SK-N-SH (cell line): ENCODE measurements around the gene SMCO2. TPM values are rescaled to one million over a fixed set of nuclear protein-coding genes. Genes with fewer than 3 reads are reported as not detected.

Source experiments
- CTCF ChIA-PET: fragments of 300-600, 350-600 bp; formaldehyde crosslinking; extraction: SDS; loops from one replicate; lab custom pipeline; 2021; lab: Yijun Ruan, JAX
- POLR2A ChIA-PET: fragments of 350-600 bp; sonication (Branson Sonifier 250); formaldehyde crosslinking; extraction: SDS; loops from one replicate; lab custom pipeline; 2020; ENCODE audit warnings: antibody characterized with exemption, inconsistent platforms; lab: Yijun Ruan, JAX
- DNase-seq: peaks from one replicate; pipeline ENCODE4 v3.0.0; 2012
- H2AFZ ChIP-seq: fragments of 200-600 bp; sonication (generic); 2 replicates; pipeline ENCODE4 v1.8.1; 2016; ENCODE audit warnings: antibody characterized with exemption, mild to moderate bottlenecking, low read depth
- H3F3A ChIP-seq: fragments of 200-600 bp; sonication (generic); replicated peaks from 2 replicates; pipeline ENCODE3; 2016; ENCODE audit warnings: antibody characterized with exemption, mild to moderate bottlenecking; ENCODE audit not compliant: insufficient read depth
- H3K27ac ChIP-seq, 2 experiments: fragments of 200-500 bp in 1 of 2; fragments of 200-600 bp in 1 of 2; sonication (Bioruptor generic) in 1 of 2; sonication (generic), shearing (Covaris generic) in 1 of 2; 2 replicates each; pipeline versions ENCODE4 v1.5.1 to v1.6.1; 2014 to 2016; ENCODE audit warnings: low read depth in 2 of 2, inconsistent platforms in 1 of 2, low read length in 1 of 2, mild to moderate bottlenecking in 1 of 2, mixed read lengths in 1 of 2
- H3K27me3 ChIP-seq: fragments of 200-600 bp; sonication (generic), shearing (Covaris generic); 2 replicates; pipeline ENCODE4 v1.6.1; 2016; ENCODE audit warnings: mixed run types; ENCODE audit not compliant: insufficient read depth
- H3K36me3 ChIP-seq, 2 experiments: fragments of 200-500 bp in 1 of 2; fragments of 200-600 bp in 1 of 2; sonication (Bioruptor generic) in 1 of 2; sonication (generic) in 1 of 2; replicated peaks in 1 of 2; 2 replicates each; pipeline versions ENCODE3 to v1.5.1; 2014 to 2016; ENCODE audit warnings: low read length in 1 of 2, mild to moderate bottlenecking in 1 of 2; ENCODE audit not compliant: insufficient read depth in 2 of 2, control insufficient read depth in 1 of 2
- H3K4me1 ChIP-seq, 2 experiments: fragments of 200-500 bp in 1 of 2; fragments of 200-600 bp in 1 of 2; sonication (Bioruptor generic) in 1 of 2; sonication (generic), shearing (Covaris generic) in 1 of 2; 2 replicates each; pipeline versions ENCODE4 v1.5.1 to v1.6.1; 2014 to 2016; ENCODE audit warnings: low read depth in 1 of 2, low read length in 1 of 2, mixed run types in 1 of 2; ENCODE audit not compliant: insufficient read depth in 2 of 2, control insufficient read depth in 1 of 2
- H3K4me2 ChIP-seq: fragments of 200-600 bp; sonication (generic), shearing (Covaris generic); 2 replicates; pipeline ENCODE4 v1.6.1; 2017; ENCODE audit warnings: mixed run types
- H3K4me3 ChIP-seq, 2 experiments: fragments of 200-500 bp in 1 of 2; fragments of 200-600 bp in 1 of 2; sonication (Bioruptor generic) in 1 of 2; sonication (generic), shearing (Covaris generic) in 1 of 2; 2 replicates each; pipeline versions ENCODE4 v1.5.1 to v1.8.1; 2014 to 2016; ENCODE audit warnings: low read depth in 2 of 2, inconsistent platforms in 1 of 2, low read length in 1 of 2, mild to moderate bottlenecking in 1 of 2, mixed read lengths in 1 of 2, moderate library complexity in 1 of 2
- H3K79me2 ChIP-seq: fragments of 200-600 bp; sonication (generic); 2 replicates; pipeline ENCODE4 v1.8.1; 2017; ENCODE audit warnings: mild to moderate bottlenecking; ENCODE audit not compliant: insufficient read depth
- H3K9ac ChIP-seq: fragments of 200-600 bp; sonication (generic); 2 replicates; pipeline ENCODE4 v1.6.1; 2017; ENCODE audit warnings: mixed run types
- H3K9me2 ChIP-seq: fragments of 200-600 bp; sonication (generic); 2 replicates; pipeline ENCODE4 v1.6.1; 2017; ENCODE audit warnings: mixed run types
- H3K9me3 ChIP-seq: fragments of 200-600 bp; sonication (generic); 2 replicates; pipeline ENCODE4 v1.6.1; 2017; ENCODE audit warnings: mixed run types, mild to moderate bottlenecking, moderate library complexity
- H4K20me1 ChIP-seq: fragments of 200-600 bp; sonication (generic); 2 replicates; pipeline ENCODE4 v1.6.1; 2017; ENCODE audit warnings: mild to moderate bottlenecking, mixed run types; ENCODE audit not compliant: insufficient read depth
- CHD2 ChIP-seq: fragments of 150-350 bp; IDR thresholded peaks from 2 replicates; pipeline ENCODE4 v1.6.1; 2018; ENCODE audit warnings: low read length; ENCODE audit not compliant: partially characterized antibody
- ELF1 ChIP-seq: IDR thresholded peaks from 2 replicates; pipeline ENCODE4 v1.4.0; 2012
- EP300 ChIP-seq, 2 experiments: IDR thresholded peaks; 2 replicates each; pipeline versions ENCODE4 v1.4.0 to v1.6.1; 2012; ENCODE audit warnings: borderline replicate concordance in 1 of 2, low read depth in 1 of 2, low read length in 1 of 2
- FOSL2 ChIP-seq: IDR thresholded peaks from 2 replicates; pipeline ENCODE4 v1.4.0; 2012; ENCODE audit warnings: low read depth, mild to moderate bottlenecking, moderate library complexity, borderline replicate concordance
- FOXJ3 ChIP-seq: sonication (generic); formaldehyde crosslinking; IDR thresholded peaks from 2 replicates; pipeline ENCODE4 v1.5.1; 2020; ENCODE audit warnings: mild to moderate bottlenecking, missing genetic modification reagents
- FOXM1 ChIP-seq: IDR thresholded peaks from 2 replicates; pipeline ENCODE4 v1.4.0; 2012; ENCODE audit warnings: low read depth, mild to moderate bottlenecking
- GABPA ChIP-seq: IDR thresholded peaks from 2 replicates; pipeline ENCODE4 v1.4.0; 2012; ENCODE audit warnings: low read depth, mild to moderate bottlenecking
- GATA2 ChIP-seq: sonication (generic); formaldehyde crosslinking; IDR thresholded peaks from 2 replicates; pipeline ENCODE4 v1.5.0; 2020; ENCODE audit warnings: mild to moderate bottlenecking, missing genetic modification reagents
- IRF3 ChIP-seq: fragments of 150-350 bp; IDR thresholded peaks from 2 replicates; pipeline ENCODE4 v1.6.1; 2016; ENCODE audit warnings: mild to moderate bottlenecking, low read depth, low read length
- JUND ChIP-seq: IDR thresholded peaks from 2 replicates; pipeline ENCODE4 v1.4.0; 2012
- MAX ChIP-seq: IDR thresholded peaks from 2 replicates; pipeline ENCODE4 v1.4.0; 2012; ENCODE audit warnings: low read depth
- MEF2A ChIP-seq: IDR thresholded peaks from 2 replicates; pipeline ENCODE4 v1.4.0; 2012; ENCODE audit warnings: low read depth, borderline replicate concordance
- NFIC ChIP-seq: IDR thresholded peaks from 2 replicates; pipeline ENCODE4 v1.4.0; 2012; ENCODE audit warnings: borderline replicate concordance
- NRF1 ChIP-seq: IDR thresholded peaks from 2 replicates; pipeline ENCODE4 v1.6.1; 2012; ENCODE audit warnings: low read depth, mild to moderate bottlenecking, low read length
- POLR2AphosphoS5 ChIP-seq: IDR thresholded peaks from 2 replicates; pipeline ENCODE4 v1.6.1; 2012; ENCODE audit warnings: low read depth, low read length
- RAD21 ChIP-seq: IDR thresholded peaks from 2 replicates; pipeline ENCODE4 v1.6.1; 2012; ENCODE audit warnings: mild to moderate bottlenecking, low read length
- RCOR1 ChIP-seq: fragments of 150-350 bp; IDR thresholded peaks from 2 replicates; pipeline ENCODE4 v1.6.1; 2017; ENCODE audit warnings: antibody characterized with exemption, low read length
- RFX5 ChIP-seq: IDR thresholded peaks from 2 replicates; pipeline ENCODE4 v1.6.1; 2012; ENCODE audit warnings: mild to moderate bottlenecking, improper control_type of control experiment, low read length
- RXRA ChIP-seq: IDR thresholded peaks from 2 replicates; pipeline ENCODE4 v1.4.0; 2012; ENCODE audit warnings: low read depth, mild to moderate bottlenecking, borderline replicate concordance
- SIN3A ChIP-seq: IDR thresholded peaks from 2 replicates; pipeline ENCODE4 v1.6.1; 2012; ENCODE audit warnings: low read depth, mild to moderate bottlenecking, low read length, moderate library complexity, borderline replicate concordance
- TAF1 ChIP-seq: IDR thresholded peaks from 2 replicates; pipeline ENCODE4 v1.6.1; 2012; ENCODE audit warnings: low read depth, mild to moderate bottlenecking, low read length, moderate library complexity, borderline replicate concordance
- TCF12 ChIP-seq: IDR thresholded peaks from 2 replicates; pipeline ENCODE4 v1.4.0; 2012
- TEAD4 ChIP-seq: IDR thresholded peaks from 2 replicates; pipeline ENCODE4 v1.4.0; 2012; ENCODE audit warnings: mild to moderate bottlenecking, borderline replicate concordance; ENCODE audit not compliant: insufficient read depth
- USF1 ChIP-seq: IDR thresholded peaks from 2 replicates; pipeline ENCODE4 v1.4.0; 2012; ENCODE audit warnings: low read depth, borderline replicate concordance
- USF2 ChIP-seq: fragments of 150-350 bp; IDR thresholded peaks from 2 replicates; pipeline ENCODE4 v1.6.1; 2017; ENCODE audit warnings: antibody characterized with exemption, low read length, low read depth, borderline replicate concordance
- ZBTB33 ChIP-seq: IDR thresholded peaks from 2 replicates; pipeline ENCODE4 v1.4.0; 2012; ENCODE audit warnings: low read depth, borderline replicate concordance
- WGBS: methylation state at CpG from one replicate; pipeline ENCODE4 v1.1.6; 2017; ENCODE audit warnings: low lambda C conversion rate; 5-methylcytosine and 5-hydroxymethylcytosine counted together
- polyA plus RNA-seq, 3 experiments: library from polyadenylated mRNA; depleted of rRNA; stranded (reverse); fragments of >200 nt; gene quantifications; 2 replicates each; pipeline ENCODE4 v1.2.3, GENCODE V29; 2012
- TF ChIP-seq, protein P1 (sequence below): IDR thresholded peaks from 2 replicates; pipeline ENCODE4; 2012

SMCO2 gene
- polyA plus RNA-seq, 1 of the 3 experiments (the other 2 are of a cell fraction) = 0.21 TPM

- Histone ChIP-seq H3K4me2 (peak overlapping the region; percentile 54), H3K79me2 (no peaks in the 10 kb centered on the region)
- TF ChIP-seq RXRA (peak; percentile 48; the same call in 1 of the 2 replicates), USF2 (no peak), SIN3A (no peak), GABPA (no peak), MAX (0 out of 2 replicates have a peak, but pooled peaks have one; percentile 45), POLR2AphosphoS5 (peak; percentile 66; the same call in 1 of the 2 replicates), JUND (peak; percentile 92), FOXM1 (peak; percentile 65; the same call in 1 of the 2 replicates), RAD21 (no peak), TAF1 (no peak), IRF3 (no peak), FOSL2 (peak; percentile 87), GATA2 (CRISPR knock-in tag) (no peak), USF1 (no peak), CHD2 (no peak), MEF2A (0 out of 2 replicates have a peak, but pooled peaks have one; percentile 8), ELF1 (no peak), RFX5 (no peak), FOXJ3 (no peak), NFIC (peak; percentile 70; the same call in 1 of the 2 replicates), NRF1 (no peak), TCF12 (peak; percentile 96), ZBTB33 (no peak), RCOR1 (no peak), TEAD4 (peak; percentile 74; the same call in 1 of the 2 replicates), EP300 (IDR thresholded peaks at IDR 0.05; ENCODE audit: borderline replicate concordance in 1 of 2, low read depth in 1 of 2, low read length in 1 of 2) (peak; percentile 62 to 87)
- TF ChIP-seq, protein P1, sequence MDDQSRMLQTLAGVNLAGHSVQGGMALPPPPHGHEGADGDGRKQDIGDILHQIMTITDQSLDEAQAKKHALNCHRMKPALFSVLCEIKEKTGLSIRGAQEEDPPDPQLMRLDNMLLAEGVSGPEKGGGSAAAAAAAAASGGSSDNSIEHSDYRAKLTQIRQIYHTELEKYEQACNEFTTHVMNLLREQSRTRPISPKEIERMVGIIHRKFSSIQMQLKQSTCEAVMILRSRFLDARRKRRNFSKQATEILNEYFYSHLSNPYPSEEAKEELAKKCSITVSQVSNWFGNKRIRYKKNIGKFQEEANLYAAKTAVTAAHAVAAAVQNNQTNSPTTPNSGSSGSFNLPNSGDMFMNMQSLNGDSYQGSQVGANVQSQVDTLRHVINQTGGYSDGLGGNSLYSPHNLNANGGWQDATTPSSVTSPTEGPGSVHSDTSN = peak; percentile 93
These were observed 58.6 kb downstream of the SMCO2 start for GRCh38 chr12:27505109-27505508.

More at GRCh38 chr12:27505109-27505508, 58.6 kb downstream of the SMCO2 start:
- H3K4me1 ChIP-seq = peaks cover 2 to 6% of the 10 kb centered on the region in 2 experiments; a peak in 3 of 4 replicates
- H3K4me3 ChIP-seq = no peak overlapping the region
- no peaks in the 10 kb centered on the region; the same call in 1 of the 2 replicates for H3K9me3 ChIP-seq
- H3F3A ChIP-seq = peaks cover 7% of the 10 kb centered on the region
- no peak for DNase-seq
- no peaks in the 10 kb centered on the region for H3K27me3 ChIP-seq
- no peaks in the 10 kb centered on the region for H4K20me1 ChIP-seq
- no peaks in the 10 kb centered on the region for H3K36me3 ChIP-seq
- no peaks in the 10 kb centered on the region for H3K9me2 ChIP-seq
- 5% methylated on average over 2 of the region's 2 CpGs for WGBS
- ChIA-PET CTCF (interaction anchor here (0.6 to 1.1 kb wide), 2 partner anchors 9 to 131 kb away, joined by 3 read pairs; no protein-coding TSS in a partner anchor), POLR2A (no interaction called here)
- 0 out of 2 replicates have a peak overlapping the region, but pooled peaks have one; percentile 23 for H2AFZ ChIP-seq
- peak overlapping the region; percentile 54; the same call in 1 of the 2 replicates for H3K9ac ChIP-seq
- H3K27ac ChIP-seq = peak overlapping the region; percentile 76 to 89; a peak in 3 of 4 replicates
